Type B pancreatic cell (in vitro differentiated cells): ENCODE results near the gene GPR153. TPM values are rescaled to one million over a fixed set of nuclear protein-coding genes. Genes with fewer than 3 reads are reported as not detected.
"Not testable (repeated sequence)": the region's sequence is repeated elsewhere in the genome, so short reads cannot be mapped to it uniquely, and the experiment has no call there.

ENCODE experiments used
- DNase-seq: peaks from one replicate; pipeline ENCODE4 v3.0.0; 2021; ENCODE audit warnings: mixed read lengths; ENCODE audit not compliant: unreplicated experiment; ENCODE audit errors: extremely low spot score
- H3K27ac Mint-ChIP-seq: 2 replicates; pipeline ENCODE4 v1.8.0; 2021; ENCODE audit warnings: mild to moderate bottlenecking, mixed read lengths
- H3K27me3 Mint-ChIP-seq: 2 replicates; pipeline ENCODE4 v1.8.0; 2021; ENCODE audit warnings: mixed read lengths
- H3K36me3 Mint-ChIP-seq: 2 replicates; pipeline ENCODE4 v1.8.0; 2021; ENCODE audit warnings: mixed read lengths
- H3K4me1 Mint-ChIP-seq: one replicate; pipeline ENCODE4 v1.8.0; 2021; ENCODE audit warnings: mixed read lengths; ENCODE audit not compliant: unreplicated experiment
- H3K4me3 Mint-ChIP-seq: 2 replicates; pipeline ENCODE4 v1.8.0; 2021; ENCODE audit warnings: mild to moderate bottlenecking, mixed read lengths
- H3K9me3 Mint-ChIP-seq: 2 replicates; pipeline ENCODE4 v1.8.0; 2021; ENCODE audit warnings: mixed read lengths
- CTCF ChIP-seq: fragments of 200-600 bp; sonication (generic); conservative IDR thresholded peaks from 2 replicates; pipeline ENCODE4 v1.5.0; 2021; ENCODE audit warnings: antibody characterized with exemption, mild to moderate bottlenecking
- long read RNA-seq: library from polyadenylated mRNA; unstranded; transcript quantifications from one replicate; pipeline ENCODE4 v2.0.0, GENCODE V29; 2020
- total RNA-seq: library from RNA; stranded (reverse); gene quantifications from 2 replicates; pipeline ENCODE4 v1.2.1, GENCODE V29; 2021; ENCODE audit warnings: low replicate concordance

The GPR153 gene
- total RNA-seq: 6.1 and 8.5 TPM in 2 replicates
- long read RNA-seq: 0 reads

- no peaks in the 10 kb centered on the region for H3K36me3 Mint-ChIP-seq
Observed at GRCh38 chr1:6260961-6261614, at the start of gene GPR153. Gene GPR153 (minus strand): TSS chr1:6261098. CDS start chr1:6254905, 6,193 bp downstream.

GRCh38 chr1:6310116-6310848 lies 49.4 kb upstream of the GPR153 start:
- Mint-ChIP-seq H3K4me1 (no peaks in the 10 kb centered on the region), H3K27me3 (no peaks in the 10 kb centered on the region), H3K36me3 (peaks cover 15% of the 10 kb centered on the region), H3K27ac (no peak overlapping the region), H3K9me3 (no peaks in the 10 kb centered on the region), H3K4me3 (no peak overlapping the region)
- no peak for DNase-seq
- no peak for TF ChIP-seq CTCF

More at GRCh38 chr1:6260961-6261614, at the start of gene GPR153:
- H3K4me3 Mint-ChIP-seq: peak within 1 kb of the TSS; percentile 77
- H3K4me1 Mint-ChIP-seq: peaks cover 3% of the 10 kb centered on the region
- peak within 1 kb of the TSS; percentile 80 for H3K27ac Mint-ChIP-seq
- H3K27me3 Mint-ChIP-seq: peaks cover 30% of the 10 kb centered on the region
- no peak for DNase-seq
- TF ChIP-seq CTCF: no peak
- no peaks in the 10 kb centered on the region for H3K9me3 Mint-ChIP-seq

GRCh38 chr1:6309564-6309963 lies 48.7 kb upstream of the GPR153 start:
- no peak for DNase-seq
- Mint-ChIP-seq H3K4me1 (no peaks in the 10 kb centered on the region), H3K4me3 (no peak overlapping the region), H3K27me3 (no peaks in the 10 kb centered on the region), H3K27ac (no peak overlapping the region), H3K36me3 (peaks cover 15% of the 10 kb centered on the region), H3K9me3 (no peaks in the 10 kb centered on the region)
- TF ChIP-seq CTCF: no peak

GRCh38 chr1:6308449-6308848 lies 47.6 kb upstream of the GPR153 start:
- H3K27me3 Mint-ChIP-seq: no peaks in the 10 kb centered on the region
- no peak overlapping the region for H3K4me3 Mint-ChIP-seq
- peaks cover 14% of the 10 kb centered on the region for H3K36me3 Mint-ChIP-seq
- TF ChIP-seq CTCF: no peak
- no peaks in the 10 kb centered on the region for H3K9me3 Mint-ChIP-seq
- DNase-seq: no peak
- H3K27ac Mint-ChIP-seq: no peak overlapping the region
- no peaks in the 10 kb centered on the region for H3K4me1 Mint-ChIP-seq

- not testable (repeated sequence) for H3K27ac Mint-ChIP-seq, DNase-seq, H3K9me3 Mint-ChIP-seq, H3K27me3 Mint-ChIP-seq, H3K4me3 Mint-ChIP-seq, H3K4me1 Mint-ChIP-seq
- H3K36me3 Mint-ChIP-seq: peaks cover 15% of the 10 kb centered on the region
Observed at GRCh38 chr1:6307682-6308081, 46.8 kb upstream of the GPR153 start.

- no peaks in the 10 kb centered on the region for H3K4me1 Mint-ChIP-seq
- H3K36me3 Mint-ChIP-seq: peaks cover 15% of the 10 kb centered on the region
- H3K4me3 Mint-ChIP-seq: no peak overlapping the region
- DNase-seq: no peak
- no peak for TF ChIP-seq CTCF
- H3K9me3 Mint-ChIP-seq: no peaks in the 10 kb centered on the region
- no peaks in the 10 kb centered on the region for H3K27me3 Mint-ChIP-seq
- H3K27ac Mint-ChIP-seq: no peak overlapping the region
Observed at GRCh38 chr1:6307099-6307498, 46.2 kb upstream of the GPR153 start.
